Gastrocnemius medialis (tissue), 4 donors: ENCODE data around the gene EGR4.

Experiments used
- POLR2A ChIP-seq, 2 donors: fragments of 450-650 bp; IDR thresholded peaks; one replicate each; pipeline ENCODE4 v1.6.1; 2017; ENCODE audit warnings: antibody characterized with exemption in 2 of 2, mild to moderate bottlenecking in 2 of 2, moderate library complexity in 2 of 2
- TF ChIP-seq, protein P1 (sequence below), 5 experiments: fragments of 450-650 bp in 3 of 5; fragments of 200-600 bp in 2 of 5; sonication (generic) in 2 of 5; IDR thresholded peaks in 4 of 5; conservative IDR thresholded peaks in 1 of 5; 1 replicate in 4 of 5; 2 replicates in 1 of 5; pipeline ENCODE4 v1.5.1; 2016 to 2019; ENCODE audit warnings: antibody characterized with exemption in 5 of 5, mild to moderate bottlenecking in 3 of 5, moderate library complexity in 3 of 5

GRCh38 chr2:73244580-73244979 is 48.8 kb downstream of the EGR4 start:
- TF ChIP-seq, protein P1, sequence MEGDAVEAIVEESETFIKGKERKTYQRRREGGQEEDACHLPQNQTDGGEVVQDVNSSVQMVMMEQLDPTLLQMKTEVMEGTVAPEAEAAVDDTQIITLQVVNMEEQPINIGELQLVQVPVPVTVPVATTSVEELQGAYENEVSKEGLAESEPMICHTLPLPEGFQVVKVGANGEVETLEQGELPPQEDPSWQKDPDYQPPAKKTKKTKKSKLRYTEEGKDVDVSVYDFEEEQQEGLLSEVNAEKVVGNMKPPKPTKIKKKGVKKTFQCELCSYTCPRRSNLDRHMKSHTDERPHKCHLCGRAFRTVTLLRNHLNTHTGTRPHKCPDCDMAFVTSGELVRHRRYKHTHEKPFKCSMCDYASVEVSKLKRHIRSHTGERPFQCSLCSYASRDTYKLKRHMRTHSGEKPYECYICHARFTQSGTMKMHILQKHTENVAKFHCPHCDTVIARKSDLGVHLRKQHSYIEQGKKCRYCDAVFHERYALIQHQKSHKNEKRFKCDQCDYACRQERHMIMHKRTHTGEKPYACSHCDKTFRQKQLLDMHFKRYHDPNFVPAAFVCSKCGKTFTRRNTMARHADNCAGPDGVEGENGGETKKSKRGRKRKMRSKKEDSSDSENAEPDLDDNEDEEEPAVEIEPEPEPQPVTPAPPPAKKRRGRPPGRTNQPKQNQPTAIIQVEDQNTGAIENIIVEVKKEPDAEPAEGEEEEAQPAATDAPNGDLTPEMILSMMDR (IDR thresholded peaks at IDR 0.05 in 4 of 5, conservative IDR thresholded peaks at IDR 0.05 in 1 of 5) = no peak
- no peak for TF ChIP-seq POLR2A (IDR thresholded peaks at IDR 0.05)
